ENCODE results near the gene PRSS37.

Gene PRSS37

DNA sequence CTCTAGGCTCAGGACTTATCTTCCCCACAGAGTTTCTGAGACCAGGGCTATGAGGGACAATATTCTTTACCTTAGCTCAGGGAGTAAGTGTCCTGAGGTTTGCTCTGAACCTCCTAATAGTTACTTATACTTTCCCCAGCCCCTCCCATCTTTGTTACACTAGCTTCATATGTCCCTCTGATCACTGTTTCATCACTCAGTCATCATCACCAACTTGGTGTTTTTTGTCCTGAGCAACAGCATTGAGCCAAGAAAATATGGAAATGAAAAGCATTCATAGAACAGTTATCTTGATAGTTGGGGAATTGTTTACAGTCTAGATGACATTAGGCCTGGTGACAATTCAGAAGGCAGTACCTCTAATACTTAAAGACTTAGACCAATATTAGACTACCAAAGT is at the start of gene PRSS37:
Gene PRSS37 (minus strand): TSS at position 101 of the 400 bp plus-strand sequence. CDS start 436 bp downstream, outside the sequence.
- no peaks in the 10 kb centered on the region for H3F3A ChIP-seq (ENCODE audit: low read depth)
- H3K36me3 ChIP-seq (ENCODE audit: insufficient read depth, low read length): no peaks in the 10 kb centered on the region
- no peaks in the 10 kb centered on the region for H3K79me2 ChIP-seq (ENCODE audit: insufficient read depth, low read length)
- no peak within 1 kb of the TSS for H3K9ac ChIP-seq (ENCODE audit: low read depth, low read length, poor library complexity, severe bottlenecking)
- H3K9me3 ChIP-seq (ENCODE audit: insufficient read depth, low read depth, low read length): no peaks in the 10 kb centered on the region
- no peaks in the 10 kb centered on the region for H3K27me3 ChIP-seq (ENCODE audit: insufficient read depth, low read length, poor library complexity, severe bottlenecking)
- H3K9me2 ChIP-seq (replicated peaks; ENCODE audit: low read depth, low read length): no peaks in the 10 kb centered on the region
- no peaks in the 10 kb centered on the region for H4K20me1 ChIP-seq (ENCODE audit: insufficient read depth, low read length, poor library complexity, severe bottlenecking)
- H3K4me1 ChIP-seq (ENCODE audit: insufficient read depth, low read length, poor library complexity, severe bottlenecking): no peaks in the 10 kb centered on the region
- no peak within 1 kb of the TSS for H3K4me2 ChIP-seq (ENCODE audit: low read depth, low read length, poor library complexity, severe bottlenecking)
- TF ChIP-seq EZH2phosphoT487 (IDR thresholded peaks at IDR 0.05; ENCODE audit: borderline replicate concordance): no peak
- no peak for TF ChIP-seq CTCF (conservative IDR thresholded peaks at IDR 0.05; ENCODE audit: low read length)
- H3K4me3 ChIP-seq (ENCODE audit: low read length, poor library complexity, severe bottlenecking): no peak within 1 kb of the TSS
- H2AFZ ChIP-seq (ENCODE audit: low read length): no peak within 1 kb of the TSS

- Histone ChIP-seq H4K20me1 (ENCODE audit: insufficient read depth, low read length, poor library complexity, severe bottlenecking) (no peaks in the 10 kb centered on the region), H3K4me2 (ENCODE audit: low read depth, low read length, poor library complexity, severe bottlenecking) (no peak overlapping the region), H3K9ac (ENCODE audit: low read depth, low read length, poor library complexity, severe bottlenecking) (no peak overlapping the region), H3F3A (ENCODE audit: low read depth) (no peaks in the 10 kb centered on the region), H3K4me3 (ENCODE audit: low read length, poor library complexity, severe bottlenecking) (no peak overlapping the region), H2AFZ (ENCODE audit: low read length) (no peak overlapping the region), H3K9me3 (ENCODE audit: insufficient read depth, low read depth, low read length) (no peaks in the 10 kb centered on the region), H3K36me3 (ENCODE audit: insufficient read depth, low read length) (no peaks in the 10 kb centered on the region), H3K79me2 (ENCODE audit: insufficient read depth, low read length) (no peaks in the 10 kb centered on the region), H3K4me1 (ENCODE audit: insufficient read depth, low read length, poor library complexity, severe bottlenecking) (no peaks in the 10 kb centered on the region), H3K27me3 (ENCODE audit: insufficient read depth, low read length, poor library complexity, severe bottlenecking) (no peaks in the 10 kb centered on the region), H3K9me2 (replicated peaks; ENCODE audit: low read depth, low read length) (no peaks in the 10 kb centered on the region)
- no peak for TF ChIP-seq CTCF (conservative IDR thresholded peaks at IDR 0.05; ENCODE audit: low read length)
- TF ChIP-seq EZH2phosphoT487 (IDR thresholded peaks at IDR 0.05; ENCODE audit: borderline replicate concordance): no peak
Measured at GRCh38 chr7:141889321-141889720, 48.0 kb upstream of the PRSS37 start.

- Histone ChIP-seq H3K4me2 (ENCODE audit: low read depth, low read length, poor library complexity, severe bottlenecking) (no peak overlapping the region), H3K27me3 (ENCODE audit: insufficient read depth, low read length, poor library complexity, severe bottlenecking) (no peaks in the 10 kb centered on the region), H3F3A (ENCODE audit: low read depth) (no peaks in the 10 kb centered on the region), H3K9ac (ENCODE audit: low read depth, low read length, poor library complexity, severe bottlenecking) (no peak overlapping the region), H3K9me2 (replicated peaks; ENCODE audit: low read depth, low read length) (no peaks in the 10 kb centered on the region), H3K9me3 (ENCODE audit: insufficient read depth, low read depth, low read length) (no peaks in the 10 kb centered on the region), H2AFZ (ENCODE audit: low read length) (no peak overlapping the region), H3K4me3 (ENCODE audit: low read length, poor library complexity, severe bottlenecking) (no peak overlapping the region), H3K36me3 (ENCODE audit: insufficient read depth, low read length) (no peaks in the 10 kb centered on the region), H3K4me1 (ENCODE audit: insufficient read depth, low read length, poor library complexity, severe bottlenecking) (no peaks in the 10 kb centered on the region), H3K79me2 (ENCODE audit: insufficient read depth, low read length) (no peaks in the 10 kb centered on the region), H4K20me1 (ENCODE audit: insufficient read depth, low read length, poor library complexity, severe bottlenecking) (no peaks in the 10 kb centered on the region)
- TF ChIP-seq EZH2phosphoT487 (IDR thresholded peaks at IDR 0.05; ENCODE audit: borderline replicate concordance) (no peak), CTCF (conservative IDR thresholded peaks at IDR 0.05; ENCODE audit: low read length) (no peak)
Measured at GRCh38 chr7:141884539-141885225, 43.4 kb upstream of the PRSS37 start.
